Right lobe of liver (tissue), 4 donors: ENCODE results near the gene GHR.

Experiments
- CTCF ChIP-seq, 4 donors: fragments of 200-600 bp in 3 of 4; fragments of 450-650 bp in 1 of 4; IDR thresholded peaks; one replicate each; pipeline versions ENCODE4 v1.5.1 to v1.8.0; 2016 to 2022; ENCODE audit warnings: antibody characterized with exemption in 4 of 4, mild to moderate bottlenecking in 2 of 4
- POLR2A ChIP-seq: fragments of 450-650 bp; IDR thresholded peaks from one replicate; pipeline ENCODE4 v1.6.1; 2017; ENCODE audit warnings: antibody characterized with exemption, mild to moderate bottlenecking
- donor health status: DM: no; HTN: no; CAD: no.
- donor health status: DM: no; HTN: no; CAD: no.
- donor health status: DM: no; HTN: yes; CAD: no.

GRCh38 chr5:42561656-42562055 lies 138.4 kb downstream of the GHR start:
- TF ChIP-seq CTCF (IDR thresholded peaks at IDR 0.05) (no peak), POLR2A (no peak)
